Neural progenitor cell (in vitro differentiated cells): ENCODE measurements around the gene CD2AP.

Experiments used
- CTCF ChIP-seq: fragments of 200-600 bp; sonication (generic); IDR thresholded peaks from 2 replicates; pipeline ENCODE4 v1.5.1; 2017; ENCODE audit warnings: antibody characterized with exemption, mild to moderate bottlenecking
- EZH2 ChIP-seq: fragments of 200-600 bp; sonication (generic); IDR thresholded peaks from 2 replicates; pipeline ENCODE4 v1.6.1; 2017; ENCODE audit warnings: antibody characterized with exemption, mild to moderate bottlenecking, moderate library complexity

- TF ChIP-seq CTCF (no peak), EZH2 (no peak)
These were observed 104.0 kb downstream of the CD2AP start for GRCh38 chr6:47581591-47581990.
